WTC11 (cell line): ENCODE data around the gene TMPRSS11D.

ENCODE experiments used
- TF ChIP-seq, protein P1 (sequence below): sonication (generic); formaldehyde crosslinking; IDR thresholded peaks from 2 replicates; pipeline ENCODE4 v1.8.1; 2023; ENCODE audit warnings: mild to moderate bottlenecking, moderate library complexity, missing genetic modification reagents
- TF ChIP-seq, protein P2 (sequence below): fragments of 200-600 bp; IDR thresholded peaks from 2 replicates; pipeline ENCODE4 v1.8.0; 2022; ENCODE audit warnings: antibody characterized with exemption

DNA sequence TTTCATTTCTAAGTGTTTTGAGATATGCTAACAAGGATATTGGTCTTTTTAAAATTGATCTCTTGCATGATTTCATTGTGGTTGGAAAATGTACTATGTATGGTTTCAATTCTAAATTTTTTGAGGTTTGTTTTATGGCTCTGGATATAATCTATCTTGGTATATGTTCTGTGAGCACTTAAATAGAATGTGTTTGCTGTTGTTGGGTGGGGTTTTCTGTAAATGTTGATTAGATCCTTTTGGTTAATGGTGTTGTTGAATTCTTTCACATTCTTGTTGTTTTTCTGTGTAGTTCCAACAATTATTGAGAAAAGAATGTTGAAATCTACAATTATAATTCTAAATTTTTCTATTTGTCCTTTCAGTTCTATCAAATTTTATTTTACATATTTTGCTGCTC, 87.0 kb downstream of the TMPRSS11D start:
- TF ChIP-seq, protein P1, sequence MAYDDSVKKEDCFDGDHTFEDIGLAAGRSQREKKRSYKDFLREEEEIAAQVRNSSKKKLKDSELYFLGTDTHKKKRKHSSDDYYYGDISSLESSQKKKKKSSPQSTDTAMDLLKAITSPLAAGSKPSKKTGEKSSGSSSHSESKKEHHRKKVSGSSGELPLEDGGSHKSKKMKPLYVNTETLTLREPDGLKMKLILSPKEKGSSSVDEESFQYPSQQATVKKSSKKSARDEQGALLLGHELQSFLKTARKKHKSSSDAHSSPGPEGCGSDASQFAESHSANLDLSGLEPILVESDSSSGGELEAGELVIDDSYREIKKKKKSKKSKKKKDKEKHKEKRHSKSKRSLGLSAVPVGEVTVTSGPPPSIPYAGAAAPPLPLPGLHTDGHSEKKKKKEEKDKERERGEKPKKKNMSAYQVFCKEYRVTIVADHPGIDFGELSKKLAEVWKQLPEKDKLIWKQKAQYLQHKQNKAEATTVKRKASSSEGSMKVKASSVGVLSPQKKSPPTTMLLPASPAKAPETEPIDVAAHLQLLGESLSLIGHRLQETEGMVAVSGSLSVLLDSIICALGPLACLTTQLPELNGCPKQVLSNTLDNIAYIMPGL (CRISPR knock-in tag) = no peak
- TF ChIP-seq, protein P2, sequence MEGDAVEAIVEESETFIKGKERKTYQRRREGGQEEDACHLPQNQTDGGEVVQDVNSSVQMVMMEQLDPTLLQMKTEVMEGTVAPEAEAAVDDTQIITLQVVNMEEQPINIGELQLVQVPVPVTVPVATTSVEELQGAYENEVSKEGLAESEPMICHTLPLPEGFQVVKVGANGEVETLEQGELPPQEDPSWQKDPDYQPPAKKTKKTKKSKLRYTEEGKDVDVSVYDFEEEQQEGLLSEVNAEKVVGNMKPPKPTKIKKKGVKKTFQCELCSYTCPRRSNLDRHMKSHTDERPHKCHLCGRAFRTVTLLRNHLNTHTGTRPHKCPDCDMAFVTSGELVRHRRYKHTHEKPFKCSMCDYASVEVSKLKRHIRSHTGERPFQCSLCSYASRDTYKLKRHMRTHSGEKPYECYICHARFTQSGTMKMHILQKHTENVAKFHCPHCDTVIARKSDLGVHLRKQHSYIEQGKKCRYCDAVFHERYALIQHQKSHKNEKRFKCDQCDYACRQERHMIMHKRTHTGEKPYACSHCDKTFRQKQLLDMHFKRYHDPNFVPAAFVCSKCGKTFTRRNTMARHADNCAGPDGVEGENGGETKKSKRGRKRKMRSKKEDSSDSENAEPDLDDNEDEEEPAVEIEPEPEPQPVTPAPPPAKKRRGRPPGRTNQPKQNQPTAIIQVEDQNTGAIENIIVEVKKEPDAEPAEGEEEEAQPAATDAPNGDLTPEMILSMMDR = no peak
